NCI-H2171 (cell line): ENCODE measurements around the gene FYB2.

Source experiments
- DNase-seq: peaks from one replicate; lab custom pipeline; 2025; lab: John Stamatoyannopoulos, UW

The FYB2 gene

DNA sequence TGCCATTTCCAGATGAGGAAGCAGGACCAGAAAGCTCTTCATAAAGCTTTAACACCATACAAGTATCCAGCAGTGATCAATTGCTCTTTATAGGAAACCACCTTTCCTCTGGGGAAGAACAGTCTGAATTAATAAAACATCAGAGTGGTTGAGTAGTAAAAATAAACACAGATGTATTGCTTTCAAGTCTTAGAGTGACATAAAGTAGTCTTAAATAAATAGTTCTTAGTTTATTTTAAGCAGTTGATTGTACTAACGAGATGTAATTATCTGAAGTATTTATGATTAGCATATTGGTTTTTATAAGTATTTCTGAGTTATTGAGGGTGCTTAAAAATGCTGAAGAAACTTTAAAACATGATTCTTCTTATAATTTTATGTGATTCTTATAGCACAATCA, 107.1 kb downstream of the FYB2 start:
- no peak for DNase-seq

DNA sequence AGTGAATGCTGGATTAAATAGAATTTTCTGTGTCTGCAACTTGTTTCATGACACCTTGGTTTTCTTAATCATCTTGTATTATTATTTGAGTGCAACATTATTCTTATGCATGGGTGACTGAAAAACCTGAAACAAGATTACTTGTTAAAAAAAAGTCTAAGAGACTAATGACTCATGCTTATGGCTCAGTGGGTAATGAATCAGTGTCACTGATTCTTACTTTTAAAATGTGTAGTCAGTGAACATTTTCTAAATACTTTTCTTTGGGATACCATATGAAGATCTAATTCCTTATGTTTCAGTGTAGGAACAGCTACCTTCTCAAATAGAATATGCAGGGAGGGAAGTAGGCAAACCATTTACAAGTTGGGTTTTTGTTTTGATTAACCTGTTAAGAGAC, 108.6 kb downstream of the FYB2 start:
- DNase-seq: no peak

DNA sequence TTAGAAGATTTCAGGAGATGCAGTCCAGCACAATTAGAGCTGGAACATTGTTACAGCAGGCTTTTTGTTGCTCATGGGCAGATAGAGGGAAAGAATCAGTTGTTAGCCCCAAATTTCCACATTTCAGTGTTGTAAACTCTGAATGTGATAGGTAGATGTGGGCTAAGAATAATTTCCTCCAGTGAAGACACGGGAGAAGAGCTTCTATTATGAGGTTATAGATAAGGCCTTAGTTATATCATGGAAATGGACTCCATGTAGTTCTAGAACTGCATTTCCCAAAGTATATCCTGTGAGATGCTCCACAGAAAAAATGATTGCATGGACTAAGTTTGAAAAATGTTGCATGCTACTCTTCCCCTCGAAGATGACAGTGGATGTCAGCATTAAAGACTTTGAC, 109.2 kb downstream of the FYB2 start:
- no peak for DNase-seq

DNA sequence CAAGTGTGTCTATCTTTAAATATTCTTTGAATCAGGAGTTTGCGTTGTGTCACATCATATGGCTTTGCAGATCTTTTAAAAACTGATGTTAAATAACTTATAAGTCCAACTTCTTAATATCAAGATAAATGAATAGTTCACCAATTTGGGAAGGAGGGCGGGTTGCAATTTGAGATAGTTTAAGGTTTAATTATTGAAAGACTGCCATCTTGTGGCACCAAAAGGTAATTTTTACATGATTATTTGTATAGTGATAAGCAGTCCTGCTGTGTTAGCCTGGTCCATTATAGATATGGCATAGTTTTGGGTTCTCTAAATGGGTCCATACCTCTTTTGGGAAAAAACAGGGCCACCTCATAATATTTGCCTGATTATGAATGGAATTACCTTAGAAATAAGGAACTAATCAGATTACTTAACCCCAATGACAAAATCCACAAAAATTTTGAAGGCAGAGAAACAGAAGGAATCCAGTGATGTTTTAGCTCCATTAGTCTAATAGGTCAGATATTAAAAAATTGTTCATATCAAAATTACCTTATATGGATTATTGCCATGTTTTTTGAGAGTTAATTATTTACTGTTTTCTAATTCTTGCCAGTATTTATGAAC, 109.8 kb downstream of the FYB2 start:
- peak; percentile 18 for DNase-seq

DNA sequence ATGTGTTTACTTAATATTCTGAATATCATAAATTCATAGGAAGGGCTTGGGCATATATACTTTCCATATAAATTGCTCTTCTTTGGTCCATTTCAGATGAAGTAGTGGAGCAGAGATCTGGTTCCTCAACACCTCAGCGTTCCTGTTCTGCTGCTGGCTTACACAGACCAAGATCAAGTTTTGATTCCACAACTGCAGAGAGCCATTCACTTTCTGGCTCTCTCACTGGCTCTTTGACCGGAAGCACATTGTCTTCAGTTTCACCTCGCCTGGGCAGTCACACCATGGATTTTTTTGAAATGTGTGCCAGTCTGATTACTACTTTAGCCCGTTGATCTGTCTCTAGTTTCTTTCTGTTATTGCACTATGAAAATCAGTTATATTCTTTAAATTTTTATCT, 111.8 kb downstream of the FYB2 start:
- DNase-seq: no peak

DNA sequence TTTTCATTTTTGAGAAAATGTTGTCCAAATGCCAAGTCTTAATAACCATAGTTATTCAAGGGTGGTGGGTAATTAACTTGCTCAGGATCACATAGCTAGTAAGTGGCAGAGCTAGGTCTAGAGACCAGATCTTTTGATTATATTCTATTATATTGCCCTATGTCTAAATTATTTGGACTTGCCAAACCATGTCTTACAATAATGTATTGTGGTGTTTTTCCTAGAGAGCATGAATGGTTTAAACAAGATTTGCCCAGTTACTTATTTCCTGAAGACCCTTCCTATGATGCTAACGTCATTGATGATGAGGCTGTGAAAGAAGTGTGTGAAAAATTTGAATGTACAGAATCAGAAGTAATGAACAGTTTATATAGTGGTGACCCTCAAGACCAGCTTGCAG, 115.5 kb downstream of the FYB2 start:
- no peak for DNase-seq

DNA sequence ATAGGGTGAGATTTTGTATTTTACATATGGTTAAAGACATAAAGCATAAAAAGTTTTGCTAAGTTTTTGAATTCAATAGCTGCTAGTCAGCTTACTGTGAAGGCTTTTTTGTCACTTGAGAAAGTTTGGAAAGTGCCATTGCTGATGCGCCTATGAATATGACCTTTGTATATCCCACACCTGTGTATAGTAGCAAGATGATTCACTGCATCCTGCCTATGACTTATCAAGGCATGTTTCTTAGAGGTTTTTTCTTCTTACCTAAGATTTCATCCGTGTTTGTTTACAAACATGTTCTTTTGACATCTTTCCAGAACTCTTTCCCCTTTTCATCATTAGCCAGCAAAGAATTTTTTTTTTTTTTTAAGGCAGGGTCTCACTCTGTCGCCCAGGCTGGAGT, 122.5 kb downstream of the FYB2 start:
- no peak for DNase-seq

DNA sequence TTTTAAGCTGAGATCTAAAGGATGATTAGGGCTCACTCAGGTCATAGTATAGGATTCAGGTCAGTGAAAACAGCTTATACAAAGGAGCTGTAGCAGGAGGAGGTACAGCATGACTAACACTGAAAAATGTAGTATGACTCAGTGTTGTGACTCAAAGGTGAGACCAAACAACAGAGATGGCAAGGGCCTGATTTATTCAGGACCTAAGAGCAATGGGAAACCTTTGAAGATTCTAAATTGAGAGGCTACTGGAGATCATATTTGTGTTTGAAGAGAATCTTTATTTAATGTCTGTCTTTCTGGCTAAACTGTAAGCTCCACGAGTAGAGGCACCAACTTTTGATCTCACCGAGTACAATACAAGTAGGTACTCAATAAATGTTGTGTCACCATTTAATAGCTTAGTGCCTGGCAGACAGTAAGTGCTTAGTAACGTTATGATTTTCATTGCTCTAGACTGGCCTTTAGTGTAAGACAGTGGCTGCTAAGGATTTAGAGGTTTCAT, 130.6 kb downstream of the FYB2 start:
- DNase-seq: no peak

DNA sequence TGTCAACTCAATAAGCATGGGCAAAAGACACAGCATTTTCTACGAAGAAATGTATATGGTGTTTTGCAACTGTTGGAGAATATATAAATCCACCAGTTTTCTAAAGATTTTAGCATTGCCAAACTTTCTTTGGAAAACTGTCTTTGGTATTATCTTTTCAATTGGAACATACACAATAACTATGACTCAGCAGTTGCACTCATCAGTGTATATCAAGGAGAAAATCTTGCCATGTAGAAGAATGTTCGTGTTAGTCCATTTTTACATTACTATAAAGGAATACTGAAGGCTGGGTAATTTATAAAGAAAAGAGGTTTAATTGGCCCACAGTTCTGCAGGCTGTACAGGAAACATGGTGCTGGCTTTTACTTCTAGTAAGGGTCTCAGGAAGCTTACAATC, 133.0 kb downstream of the FYB2 start:
- no peak for DNase-seq

DNA sequence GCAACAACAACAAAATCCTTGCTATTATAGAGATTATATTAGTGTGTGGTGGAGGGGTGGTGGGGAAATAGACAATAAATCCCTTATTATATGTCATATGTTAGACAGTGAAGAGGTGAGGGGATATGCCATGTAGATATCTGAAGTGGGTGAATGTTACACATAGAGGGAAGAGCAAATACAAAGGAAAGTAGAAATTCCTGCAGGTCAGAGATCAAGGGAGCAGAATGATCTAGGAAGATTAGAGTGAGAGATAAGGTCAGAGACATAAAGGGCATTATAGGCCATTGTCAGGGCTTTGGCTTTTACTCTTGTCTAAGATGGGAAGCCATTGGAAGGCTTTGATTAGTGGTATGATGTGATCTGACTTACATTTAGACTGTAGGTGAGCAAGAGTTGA, 135.6 kb downstream of the FYB2 start:
- DNase-seq: no peak

DNA sequence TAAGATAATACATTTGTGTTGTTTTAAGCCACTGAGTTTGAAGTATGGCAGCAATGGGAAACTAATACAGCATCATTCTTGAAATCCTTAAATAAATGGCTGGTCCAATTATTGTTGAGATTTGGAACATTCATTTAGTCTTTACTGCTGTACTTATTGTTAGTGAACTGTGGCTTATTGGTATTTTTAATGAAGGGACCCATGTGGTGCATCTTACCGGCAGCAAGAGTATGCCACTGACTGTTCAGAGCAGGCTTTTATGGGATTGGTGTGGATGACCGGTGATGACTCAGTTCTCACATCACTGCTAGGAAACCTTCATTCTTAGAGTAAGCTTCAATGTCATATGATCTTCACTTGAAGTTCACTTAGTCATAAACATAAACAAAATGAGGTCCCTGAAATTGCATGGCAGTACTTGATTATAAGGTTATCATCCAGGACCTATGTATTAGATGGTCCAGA, 142.6 kb downstream of the FYB2 start:
- no peak for DNase-seq

DNA sequence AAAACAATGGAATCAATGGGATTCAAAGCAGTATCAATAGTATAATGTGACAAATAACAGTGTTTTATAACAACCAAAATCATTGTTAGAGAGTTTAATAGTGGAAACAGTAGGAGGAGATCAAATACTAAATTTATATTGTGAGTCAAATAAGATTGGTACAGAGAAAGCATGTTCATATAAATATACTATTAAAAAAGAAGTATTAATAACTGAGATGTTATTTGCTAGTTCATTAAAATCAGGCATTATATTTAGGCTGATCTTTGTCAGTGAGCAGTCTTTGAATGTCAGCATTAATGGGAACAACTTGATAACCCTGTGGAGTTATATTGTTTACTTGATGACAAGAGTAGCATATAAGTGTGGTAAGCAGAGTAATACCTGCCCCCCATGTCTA, 143.4 kb downstream of the FYB2 start:
- DNase-seq: no peak

DNA sequence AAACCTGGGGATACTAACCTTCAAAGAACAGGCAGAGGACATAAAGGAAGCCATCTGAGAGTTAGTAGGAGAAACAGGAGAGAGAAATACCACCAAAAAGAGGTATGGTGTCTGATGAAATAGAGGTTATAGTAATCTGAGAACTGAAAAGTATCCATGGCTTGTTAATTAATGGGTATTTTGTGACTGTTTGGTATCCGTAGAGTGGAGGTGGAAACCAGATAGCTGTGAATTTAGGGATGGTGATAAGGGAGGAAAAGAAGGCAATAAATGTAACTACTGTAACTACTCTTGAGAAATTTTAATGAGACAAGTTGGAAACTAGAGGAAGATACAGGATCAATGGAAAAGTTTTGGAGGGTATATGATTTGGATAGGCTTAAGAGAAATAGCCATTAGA, 146.6 kb downstream of the FYB2 start:
- no peak for DNase-seq

DNA sequence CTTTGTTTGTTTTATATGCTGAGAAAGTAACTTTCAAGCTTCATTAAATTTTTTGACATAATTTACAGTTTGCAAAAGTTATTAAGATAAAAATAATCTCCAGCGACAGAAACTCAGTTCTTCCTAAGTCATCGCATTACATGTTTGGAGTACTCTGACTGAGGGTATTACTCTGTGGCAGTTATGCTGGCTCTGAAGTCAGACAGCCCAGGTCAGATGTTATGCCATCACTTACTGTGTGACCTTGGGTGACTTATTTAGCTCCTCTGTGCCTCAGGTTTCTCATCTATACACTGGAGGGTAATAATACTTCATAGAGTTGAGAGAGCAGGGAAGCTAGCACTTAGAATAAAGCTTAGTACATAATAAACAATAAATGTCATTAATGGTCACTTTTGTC, 147.7 kb downstream of the FYB2 start:
- DNase-seq: no peak

DNA sequence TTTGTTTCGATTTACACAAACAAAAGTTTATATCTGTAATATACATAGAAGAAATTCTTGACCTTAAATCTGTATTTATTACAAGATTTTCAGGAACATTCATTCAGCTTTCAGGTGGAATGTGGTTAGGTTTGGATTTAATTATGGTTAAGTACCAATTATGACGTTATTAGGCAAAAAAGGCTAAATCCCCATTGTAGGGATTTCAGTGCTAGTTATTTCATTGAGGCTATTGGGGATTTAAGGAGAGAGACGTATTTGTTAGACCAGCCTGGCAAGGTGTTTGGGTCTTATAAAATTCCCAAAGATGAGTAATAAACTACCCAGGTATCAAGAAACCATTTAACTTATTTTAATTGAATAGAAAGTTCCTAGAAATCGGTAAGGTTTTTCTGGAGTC, 148.1 kb downstream of the FYB2 start:
- no peak for DNase-seq

DNA sequence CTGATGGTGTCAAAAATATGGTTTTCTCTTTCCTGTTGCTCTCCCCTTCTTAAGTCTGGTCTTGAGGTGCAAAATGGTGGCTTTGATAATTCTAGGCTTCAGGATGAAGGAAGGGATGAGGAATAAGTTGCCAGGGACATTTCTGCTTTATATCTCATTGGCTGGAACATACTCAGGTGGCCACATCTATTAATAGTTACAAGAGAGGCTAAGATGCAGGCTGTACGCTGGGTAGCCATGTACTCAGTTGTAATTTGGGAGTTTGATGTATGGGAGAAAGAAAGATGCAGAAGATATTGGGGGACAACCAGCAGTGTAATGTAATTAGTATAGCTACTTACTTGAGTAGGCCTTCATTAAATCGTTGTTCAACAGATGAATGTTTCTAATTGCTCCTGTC, 148.9 kb downstream of the FYB2 start:
- no peak for DNase-seq
